HEK293 (cell line): Measurements from ENCODE around the gene FIBCD1.

Experiments used
- HOXA7 ChIP-seq: sonication (generic); formaldehyde crosslinking; IDR thresholded peaks from 2 replicates; pipeline ENCODE4 v1.8.1; 2022; ENCODE audit warnings: missing genetic modification reagents, borderline replicate concordance
- ZNF133 ChIP-seq: fragments of 450-650 bp; formaldehyde crosslinking; IDR thresholded peaks from 2 replicates; pipeline ENCODE4 v1.5.1; 2016; ENCODE audit warnings: missing biosample characterization, missing genetic modification characterization
- ZNF239 ChIP-seq: fragments of 450-650 bp; formaldehyde crosslinking; IDR thresholded peaks from 2 replicates; pipeline ENCODE4 v1.5.1; 2016; ENCODE audit warnings: missing biosample characterization, missing genetic modification characterization
- ZNF311 ChIP-seq: fragments of 450-650 bp; formaldehyde crosslinking; IDR thresholded peaks from 2 replicates; pipeline ENCODE4 v1.5.1; 2017; ENCODE audit warnings: missing biosample characterization, missing genetic modification characterization, borderline replicate concordance
- ZNF335 ChIP-seq: fragments of 450-650 bp; formaldehyde crosslinking; conservative IDR thresholded peaks from 2 replicates; pipeline ENCODE4 v1.5.1; 2016; ENCODE audit warnings: missing biosample characterization, missing genetic modification characterization
- ZNF350 ChIP-seq: fragments of 450-650 bp; formaldehyde crosslinking; IDR thresholded peaks from 2 replicates; pipeline ENCODE4 v1.5.0; 2017; ENCODE audit warnings: missing biosample characterization, mild to moderate bottlenecking, missing genetic modification characterization
- ZNF530 ChIP-seq: fragments of 450-650 bp; formaldehyde crosslinking; IDR thresholded peaks from 2 replicates; pipeline ENCODE4 v1.5.1; 2016; ENCODE audit warnings: low read depth, missing biosample characterization, missing genetic modification characterization
- ZNF561 ChIP-seq: fragments of 450-650 bp; IDR thresholded peaks from 2 replicates; pipeline ENCODE4 v1.5.1; 2018; ENCODE audit warnings: missing biosample characterization, missing genetic modification characterization, borderline replicate concordance
- TF ChIP-seq, protein P1 (sequence below): fragments of 450-650 bp; formaldehyde crosslinking; IDR thresholded peaks from 2 replicates; pipeline ENCODE4 v1.5.1; 2016; ENCODE audit warnings: missing biosample characterization, missing genetic modification characterization
- TF ChIP-seq, protein P2 (sequence below): sonication (generic); formaldehyde crosslinking; IDR thresholded peaks from 2 replicates; pipeline ENCODE4 v1.8.1; 2022; ENCODE audit warnings: mild to moderate bottlenecking, moderate library complexity, missing genetic modification reagents
- TF ChIP-seq, protein P3 (sequence below): fragments of 450-650 bp; formaldehyde crosslinking; IDR thresholded peaks from 2 replicates; pipeline ENCODE4 v1.5.1; 2016; ENCODE audit warnings: missing biosample characterization, missing genetic modification characterization

DNA sequence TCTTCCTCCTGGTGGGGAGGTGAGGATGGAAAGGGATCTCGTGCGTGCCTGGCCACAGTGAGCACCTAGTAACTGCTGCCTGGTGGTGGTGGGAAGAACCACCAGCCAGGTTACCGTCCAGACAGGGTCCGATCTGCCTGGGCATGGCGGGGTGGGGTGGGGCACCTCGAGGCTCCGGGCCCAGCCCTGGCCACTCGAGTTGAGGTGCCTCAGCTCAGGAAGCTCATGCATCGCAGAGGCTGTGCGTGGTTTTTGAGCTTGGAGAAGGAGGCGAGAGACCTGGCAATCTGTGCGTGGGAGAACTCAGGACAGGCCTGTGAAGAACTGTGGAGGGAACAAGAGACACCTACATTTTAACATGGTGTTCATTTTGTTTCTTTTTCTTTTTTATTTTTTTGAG is 31.0 kb upstream of the FIBCD1 start:
- TF ChIP-seq, protein P1, sequence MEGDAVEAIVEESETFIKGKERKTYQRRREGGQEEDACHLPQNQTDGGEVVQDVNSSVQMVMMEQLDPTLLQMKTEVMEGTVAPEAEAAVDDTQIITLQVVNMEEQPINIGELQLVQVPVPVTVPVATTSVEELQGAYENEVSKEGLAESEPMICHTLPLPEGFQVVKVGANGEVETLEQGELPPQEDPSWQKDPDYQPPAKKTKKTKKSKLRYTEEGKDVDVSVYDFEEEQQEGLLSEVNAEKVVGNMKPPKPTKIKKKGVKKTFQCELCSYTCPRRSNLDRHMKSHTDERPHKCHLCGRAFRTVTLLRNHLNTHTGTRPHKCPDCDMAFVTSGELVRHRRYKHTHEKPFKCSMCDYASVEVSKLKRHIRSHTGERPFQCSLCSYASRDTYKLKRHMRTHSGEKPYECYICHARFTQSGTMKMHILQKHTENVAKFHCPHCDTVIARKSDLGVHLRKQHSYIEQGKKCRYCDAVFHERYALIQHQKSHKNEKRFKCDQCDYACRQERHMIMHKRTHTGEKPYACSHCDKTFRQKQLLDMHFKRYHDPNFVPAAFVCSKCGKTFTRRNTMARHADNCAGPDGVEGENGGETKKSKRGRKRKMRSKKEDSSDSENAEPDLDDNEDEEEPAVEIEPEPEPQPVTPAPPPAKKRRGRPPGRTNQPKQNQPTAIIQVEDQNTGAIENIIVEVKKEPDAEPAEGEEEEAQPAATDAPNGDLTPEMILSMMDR (tag by site-specific recombination), result no peak
- no peak for TF ChIP-seq ZNF239 (tag by site-specific recombination)
- TF ChIP-seq ZNF530 (tag by site-specific recombination), result no peak
- no peak for TF ChIP-seq ZNF561 (tag by site-specific recombination)
- no peak for TF ChIP-seq ZNF311 (tag by site-specific recombination)
- no peak for TF ChIP-seq HOXA7 (CRISPR knock-in tag)
- TF ChIP-seq ZNF350 (tag by site-specific recombination), result no peak
- TF ChIP-seq, protein P2, sequence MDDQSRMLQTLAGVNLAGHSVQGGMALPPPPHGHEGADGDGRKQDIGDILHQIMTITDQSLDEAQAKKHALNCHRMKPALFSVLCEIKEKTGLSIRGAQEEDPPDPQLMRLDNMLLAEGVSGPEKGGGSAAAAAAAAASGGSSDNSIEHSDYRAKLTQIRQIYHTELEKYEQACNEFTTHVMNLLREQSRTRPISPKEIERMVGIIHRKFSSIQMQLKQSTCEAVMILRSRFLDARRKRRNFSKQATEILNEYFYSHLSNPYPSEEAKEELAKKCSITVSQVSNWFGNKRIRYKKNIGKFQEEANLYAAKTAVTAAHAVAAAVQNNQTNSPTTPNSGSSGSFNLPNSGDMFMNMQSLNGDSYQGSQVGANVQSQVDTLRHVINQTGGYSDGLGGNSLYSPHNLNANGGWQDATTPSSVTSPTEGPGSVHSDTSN (CRISPR knock-in tag), result no peak
- TF ChIP-seq, protein P3, sequence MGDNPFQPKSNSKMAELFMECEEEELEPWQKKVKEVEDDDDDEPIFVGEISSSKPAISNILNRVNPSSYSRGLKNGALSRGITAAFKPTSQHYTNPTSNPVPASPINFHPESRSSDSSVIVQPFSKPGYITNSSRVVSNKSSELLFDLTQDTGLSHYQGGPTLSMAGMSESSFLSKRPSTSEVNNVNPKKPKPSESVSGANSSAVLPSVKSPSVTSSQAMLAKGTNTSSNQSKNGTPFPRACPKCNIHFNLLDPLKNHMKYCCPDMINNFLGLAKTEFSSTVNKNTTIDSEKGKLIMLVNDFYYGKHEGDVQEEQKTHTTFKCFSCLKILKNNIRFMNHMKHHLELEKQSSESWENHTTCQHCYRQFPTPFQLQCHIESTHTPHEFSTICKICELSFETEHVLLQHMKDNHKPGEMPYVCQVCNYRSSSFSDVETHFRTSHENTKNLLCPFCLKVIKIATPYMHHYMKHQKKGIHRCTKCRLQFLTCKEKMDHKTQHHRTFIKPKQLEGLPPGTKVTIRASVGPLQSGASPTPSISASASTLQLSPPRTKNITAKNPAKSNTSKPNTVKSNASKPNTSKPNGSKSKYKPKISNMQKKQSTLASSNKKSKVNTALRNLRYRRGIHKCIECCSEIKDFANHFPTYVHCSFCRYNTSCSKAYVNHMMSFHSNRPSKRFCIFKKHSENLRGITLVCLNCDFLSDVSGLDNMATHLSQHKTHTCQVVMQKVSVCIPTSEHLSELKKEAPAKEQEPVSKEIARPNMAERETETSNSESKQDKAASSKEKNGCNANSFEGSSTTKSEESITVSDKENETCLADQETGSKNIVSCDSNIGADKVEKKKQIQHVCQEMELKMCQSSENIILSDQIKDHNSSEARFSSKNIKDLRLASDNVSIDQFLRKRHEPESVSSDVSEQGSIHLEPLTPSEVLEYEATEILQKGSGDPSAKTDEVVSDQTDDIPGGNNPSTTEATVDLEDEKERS (tag by site-specific recombination), result no peak
- TF ChIP-seq ZNF133, result no peak
- TF ChIP-seq ZNF335, result no peak
